Stimulated activated naive CD8-positive, alpha-beta T cell treated with anti-CD3 and anti-CD28 coated beads, Interleukin-15, Interleukin-2, amounts not matched to agents 100 ng/mL and 50 ng/mL, for 24 hours (primary cell): ENCODE measurements around the gene H1-8.
"Not testable (repeated sequence)": the region's sequence is repeated elsewhere in the genome, so short reads cannot be mapped to it uniquely, and the experiment has no call there.

Experiments used
- H3K27ac Mint-ChIP-seq: one replicate; pipeline ENCODE4 v1.8.0; 2021; ENCODE audit warnings: mild to moderate bottlenecking, mixed read lengths
- H3K27me3 Mint-ChIP-seq: one replicate; pipeline ENCODE4 v1.8.0; 2021; ENCODE audit warnings: mixed read lengths
- H3K36me3 Mint-ChIP-seq: one replicate; pipeline ENCODE4 v1.8.0; 2021; ENCODE audit warnings: low read depth, mixed read lengths
- H3K4me1 Mint-ChIP-seq: one replicate; pipeline ENCODE4 v1.8.0; 2021; ENCODE audit warnings: low read depth, mixed read lengths
- H3K4me3 Mint-ChIP-seq: one replicate; pipeline ENCODE4 v1.8.0; 2021; ENCODE audit warnings: mild to moderate bottlenecking, mixed read lengths
- H3K9me3 Mint-ChIP-seq: one replicate; pipeline ENCODE4 v1.8.0; 2021; ENCODE audit warnings: mixed read lengths

The H1-8 gene

GRCh38 chr3:129536374-129536667 is 6.7 kb upstream of the H1-8 start:
- Mint-ChIP-seq H3K9me3 (no peaks in the 10 kb centered on the region), H3K4me3 (no peak overlapping the region), H3K36me3 (no peaks in the 10 kb centered on the region), H3K27me3 (no peaks in the 10 kb centered on the region), H3K4me1 (no peaks in the 10 kb centered on the region), H3K27ac (no peak overlapping the region)

- no peaks in the 10 kb centered on the region for H3K4me1 Mint-ChIP-seq
- H3K27me3 Mint-ChIP-seq: no peaks in the 10 kb centered on the region
- no peak overlapping the region for H3K27ac Mint-ChIP-seq
- H3K36me3 Mint-ChIP-seq: no peaks in the 10 kb centered on the region
- no peak overlapping the region for H3K4me3 Mint-ChIP-seq
- H3K9me3 Mint-ChIP-seq: no peaks in the 10 kb centered on the region
These were observed 6.2 kb upstream of the H1-8 start for GRCh38 chr3:129536804-129537203.

- Mint-ChIP-seq H3K27ac (no peak overlapping the region), H3K27me3 (no peaks in the 10 kb centered on the region), H3K4me1 (no peaks in the 10 kb centered on the region), H3K36me3 (no peaks in the 10 kb centered on the region), H3K9me3 (no peaks in the 10 kb centered on the region), H3K4me3 (no peak overlapping the region)
These were observed 3.8 kb upstream of the H1-8 start for GRCh38 chr3:129539206-129539605.

- Mint-ChIP-seq H3K4me3 (no peak overlapping the region), H3K4me1 (no peaks in the 10 kb centered on the region), H3K36me3 (no peaks in the 10 kb centered on the region), H3K9me3 (no peaks in the 10 kb centered on the region), H3K27ac (no peak overlapping the region), H3K27me3 (no peaks in the 10 kb centered on the region)
These were observed 2.0 kb upstream of the H1-8 start for GRCh38 chr3:129540776-129541516.

- no peaks in the 10 kb centered on the region for H3K27me3 Mint-ChIP-seq
- H3K27ac Mint-ChIP-seq: no peak overlapping the region
- no peaks in the 10 kb centered on the region for H3K4me1 Mint-ChIP-seq
- no peaks in the 10 kb centered on the region for H3K9me3 Mint-ChIP-seq
- H3K36me3 Mint-ChIP-seq: no peaks in the 10 kb centered on the region
- H3K4me3 Mint-ChIP-seq: no peak overlapping the region
These were observed 228 bp upstream of the H1-8 start for GRCh38 chr3:129542747-129543146.

- Mint-ChIP-seq H3K9me3 (no peaks in the 10 kb centered on the region), H3K27me3 (no peaks in the 10 kb centered on the region), H3K27ac (no peak overlapping the region), H3K4me3 (no peak overlapping the region), H3K36me3 (no peaks in the 10 kb centered on the region), H3K4me1 (no peaks in the 10 kb centered on the region)
These were observed 1.0 kb downstream of the H1-8 start for GRCh38 chr3:129543999-129544398.

- not testable (repeated sequence) for H3K4me3 Mint-ChIP-seq, H3K36me3 Mint-ChIP-seq, H3K4me1 Mint-ChIP-seq, H3K27me3 Mint-ChIP-seq, H3K9me3 Mint-ChIP-seq, H3K27ac Mint-ChIP-seq
These were observed 3.0 kb downstream of the H1-8 start for GRCh38 chr3:129545951-129546350.

GRCh38 chr3:129547241-129547640 is 4.3 kb downstream of the H1-8 start:
- H3K9me3 Mint-ChIP-seq: no peaks in the 10 kb centered on the region
- no peaks in the 10 kb centered on the region for H3K4me1 Mint-ChIP-seq
- H3K4me3 Mint-ChIP-seq: no peak overlapping the region
- no peaks in the 10 kb centered on the region for H3K36me3 Mint-ChIP-seq
- no peaks in the 10 kb centered on the region for H3K27me3 Mint-ChIP-seq
- no peak overlapping the region for H3K27ac Mint-ChIP-seq

GRCh38 chr3:129548104-129548965 is 5.4 kb downstream of the H1-8 start:
- no peak overlapping the region for H3K4me3 Mint-ChIP-seq
- no peaks in the 10 kb centered on the region for H3K4me1 Mint-ChIP-seq
- no peak overlapping the region for H3K27ac Mint-ChIP-seq
- no peaks in the 10 kb centered on the region for H3K27me3 Mint-ChIP-seq
- no peaks in the 10 kb centered on the region for H3K36me3 Mint-ChIP-seq
- no peaks in the 10 kb centered on the region for H3K9me3 Mint-ChIP-seq

GRCh38 chr3:129549006-129549800 is 6.2 kb downstream of the H1-8 start:
- Mint-ChIP-seq H3K27ac (no peak overlapping the region), H3K36me3 (no peaks in the 10 kb centered on the region), H3K4me1 (peaks cover 5% of the 10 kb centered on the region), H3K9me3 (no peaks in the 10 kb centered on the region), H3K27me3 (peaks cover 4% of the 10 kb centered on the region), H3K4me3 (no peak overlapping the region)

GRCh38 chr3:129549805-129550204 is 6.8 kb downstream of the H1-8 start:
- Mint-ChIP-seq H3K27ac (no peak overlapping the region), H3K36me3 (no peaks in the 10 kb centered on the region), H3K4me1 (peaks cover 8% of the 10 kb centered on the region), H3K9me3 (no peaks in the 10 kb centered on the region), H3K27me3 (peaks cover 4% of the 10 kb centered on the region), H3K4me3 (no peak overlapping the region)

- no peaks in the 10 kb centered on the region for H3K36me3 Mint-ChIP-seq
- H3K9me3 Mint-ChIP-seq: no peaks in the 10 kb centered on the region
- H3K27ac Mint-ChIP-seq: no peak overlapping the region
- peaks cover 8% of the 10 kb centered on the region for H3K4me1 Mint-ChIP-seq
- H3K27me3 Mint-ChIP-seq: peaks cover 4% of the 10 kb centered on the region
- H3K4me3 Mint-ChIP-seq: no peak overlapping the region
These were observed 9.5 kb downstream of the H1-8 start for GRCh38 chr3:129552287-129553050.

- Mint-ChIP-seq H3K36me3 (no peaks in the 10 kb centered on the region), H3K27ac (no peak overlapping the region), H3K9me3 (no peaks in the 10 kb centered on the region), H3K4me1 (peaks cover 8% of the 10 kb centered on the region), H3K27me3 (peaks cover 4% of the 10 kb centered on the region), H3K4me3 (no peak overlapping the region)
These were observed 10.2 kb downstream of the H1-8 start for GRCh38 chr3:129553171-129553570.

- Mint-ChIP-seq H3K4me1 (peaks cover 13% of the 10 kb centered on the region), H3K27ac (no peak overlapping the region), H3K36me3 (no peaks in the 10 kb centered on the region), H3K4me3 (no peak overlapping the region), H3K27me3 (peaks cover 4% of the 10 kb centered on the region), H3K9me3 (no peaks in the 10 kb centered on the region)
These were observed 10.7 kb downstream of the H1-8 start for GRCh38 chr3:129553719-129554118.
